NCI-H748 (cell line): ENCODE results near the gene RNF150.

ENCODE experiments used
- DNase-seq: peaks from one replicate; lab custom pipeline; 2025; ENCODE audit not compliant: unreplicated experiment; lab: John Stamatoyannopoulos, UW

Gene RNF150

DNA sequence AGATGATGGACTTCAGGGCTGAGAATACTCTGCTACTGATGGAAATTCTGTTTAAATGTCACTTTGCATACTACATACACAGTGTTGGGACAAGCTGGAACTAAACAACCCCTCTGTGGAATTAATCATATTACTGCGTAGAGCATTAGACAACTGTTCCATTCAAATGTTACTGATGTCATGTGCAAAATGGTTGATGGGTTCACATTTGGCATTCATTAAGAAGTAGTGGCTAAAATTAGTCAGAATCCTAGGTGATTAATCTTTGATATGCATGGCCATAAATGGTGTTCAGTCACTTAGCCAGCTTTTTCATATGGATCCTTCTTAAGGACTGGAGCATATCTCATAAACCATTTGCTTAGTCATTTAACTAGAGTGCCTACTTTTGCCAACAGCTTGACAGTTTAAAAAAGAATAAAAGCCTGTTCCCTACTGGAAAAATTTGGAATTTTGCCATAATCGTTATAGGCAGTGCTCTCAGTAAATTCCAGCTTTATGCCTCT is 105.2 kb downstream of the RNF150 start:
- DNase-seq: no peak

DNA sequence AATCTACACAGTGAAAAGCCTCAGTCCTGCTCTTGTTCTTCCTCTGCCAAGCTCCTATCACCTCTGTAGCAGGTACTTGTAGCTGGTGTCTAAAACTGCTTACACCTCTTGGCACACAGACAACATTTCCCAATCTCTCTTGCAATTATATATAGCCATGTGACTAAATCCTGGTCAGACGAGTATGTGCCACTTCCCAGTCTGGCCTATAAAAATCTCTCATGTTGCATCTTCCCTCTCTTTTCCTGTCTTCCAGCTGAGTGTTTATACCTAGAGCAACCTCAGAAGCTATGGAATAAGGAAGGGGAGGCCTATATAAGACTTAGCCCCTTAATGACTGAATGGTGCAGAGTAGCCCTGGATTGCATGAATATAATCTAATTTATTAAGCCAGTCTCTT is 105.8 kb downstream of the RNF150 start:
- peak; percentile 1 for DNase-seq

- no peak for DNase-seq
Measured at GRCh38 chr4:141026900-141027299, 106.4 kb downstream of the RNF150 start.

- DNase-seq: no peak
Measured at GRCh38 chr4:141023051-141023450, 110.2 kb downstream of the RNF150 start.

- DNase-seq: no peak
Measured at GRCh38 chr4:141022111-141022695, 111.1 kb downstream of the RNF150 start.

GRCh38 chr4:141021397-141022110 is 111.7 kb downstream of the RNF150 start:
- no peak for DNase-seq

DNA sequence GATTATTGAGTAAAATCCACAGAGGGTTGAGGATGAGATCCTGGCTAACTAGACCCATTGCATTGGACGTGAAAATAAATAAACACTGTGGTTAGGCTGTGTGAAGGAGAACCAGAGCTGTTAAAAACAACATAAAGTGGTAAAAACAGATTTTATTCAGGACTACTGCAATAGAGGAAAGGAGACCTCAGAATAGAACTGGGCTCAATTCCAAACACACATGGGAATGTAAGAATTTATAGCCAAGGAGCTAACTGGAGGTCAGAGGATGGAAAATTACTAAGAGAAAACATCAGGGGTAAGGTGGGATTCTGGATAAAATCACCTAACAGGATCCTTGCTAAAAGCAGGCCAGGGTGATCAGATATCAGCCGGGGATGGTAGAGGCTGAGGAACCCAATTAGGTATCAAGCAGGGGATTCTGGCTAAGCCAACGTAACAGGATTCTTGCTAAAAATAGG is 112.4 kb downstream of the RNF150 start:
- no peak for DNase-seq

- DNase-seq: no peak
Measured at GRCh38 chr4:141019768-141020167, 113.5 kb downstream of the RNF150 start.

- peak; percentile 61 for DNase-seq
Measured at GRCh38 chr4:141016117-141016798, 117.0 kb downstream of the RNF150 start.

DNA sequence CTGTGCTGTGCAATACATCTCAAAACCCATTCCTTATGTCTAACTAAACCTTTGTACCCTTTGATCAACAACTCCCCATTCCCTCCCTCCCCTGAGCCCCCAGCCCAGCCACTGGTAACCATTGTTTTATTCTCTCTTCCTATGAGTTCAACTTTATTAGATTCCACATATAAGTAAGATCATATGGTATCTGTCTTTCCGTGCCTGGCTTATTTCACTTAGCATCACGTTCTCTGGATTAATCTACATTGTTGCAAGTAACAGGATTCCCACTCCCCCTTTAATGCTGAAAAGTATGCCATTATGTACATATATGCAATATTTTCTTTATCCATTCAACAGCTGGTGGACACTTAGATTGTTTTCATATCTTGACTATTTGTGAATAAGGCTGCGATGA is 119.4 kb downstream of the RNF150 start:
- no peak for DNase-seq

DNA sequence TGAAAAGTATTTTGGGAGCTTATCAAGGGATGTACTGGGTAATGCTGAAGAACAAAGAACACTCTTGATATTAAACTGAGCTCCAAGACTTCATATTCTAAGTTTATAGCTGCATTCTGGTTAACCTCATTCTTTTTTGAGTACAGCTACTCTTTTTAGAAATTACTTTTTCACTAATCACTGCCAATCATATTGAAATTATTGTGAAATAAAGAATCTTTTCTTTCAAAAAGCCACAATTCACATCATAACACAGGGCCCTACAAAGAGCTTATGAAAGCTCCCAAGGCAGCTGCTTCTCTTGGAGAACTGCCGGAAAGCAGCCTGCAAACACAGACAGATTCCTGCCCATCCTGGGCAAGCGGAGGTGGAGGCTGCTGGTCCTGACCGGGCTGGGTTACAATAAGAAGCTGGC is 121.4 kb downstream of the RNF150 start:
- no peak for DNase-seq

DNA sequence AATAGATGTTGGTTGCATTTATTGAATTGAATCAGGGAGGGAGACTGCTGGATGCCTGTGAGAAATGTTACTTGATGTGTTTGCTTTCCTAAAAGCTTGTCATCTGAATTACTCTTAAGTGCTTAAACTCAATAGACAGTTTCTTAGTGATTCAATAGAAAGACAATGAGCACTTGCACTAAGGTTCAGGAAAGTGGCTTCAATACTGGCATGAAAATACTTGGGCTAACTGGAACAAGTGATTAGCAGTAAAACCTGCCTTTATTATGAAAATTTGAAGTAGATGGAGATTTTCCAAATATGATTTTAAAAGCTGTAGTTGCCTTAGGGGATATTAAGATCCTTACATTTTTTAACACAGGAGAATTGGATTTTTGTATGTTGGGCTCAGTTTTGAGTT is 123.3 kb downstream of the RNF150 start:
- peak; percentile 14 for DNase-seq

DNA sequence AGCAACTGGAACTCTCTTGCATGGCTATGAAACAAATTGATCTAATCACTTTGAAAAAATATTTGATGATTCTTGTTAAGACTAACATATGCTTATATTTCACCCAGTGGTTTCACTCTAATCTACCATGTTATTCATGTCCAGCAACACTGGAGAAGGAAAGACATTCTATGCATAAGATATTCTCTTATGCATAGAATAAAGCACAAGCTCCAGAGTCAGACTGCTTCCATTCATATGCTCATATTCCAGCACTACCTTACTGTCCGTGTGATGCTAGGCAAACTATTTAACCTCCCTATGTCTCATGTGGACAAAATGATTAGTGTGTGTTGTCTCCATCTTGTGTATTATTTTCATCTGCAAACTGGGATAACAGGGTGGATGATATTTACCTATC is 124.1 kb downstream of the RNF150 start:
- no peak for DNase-seq

GRCh38 chr4:141006242-141006802 is 126.9 kb downstream of the RNF150 start:
- no peak for DNase-seq

GRCh38 chr4:141004823-141005222 is 128.4 kb downstream of the RNF150 start:
- no peak for DNase-seq

GRCh38 chr4:141003193-141003592 is 130.1 kb downstream of the RNF150 start:
- no peak for DNase-seq

DNA sequence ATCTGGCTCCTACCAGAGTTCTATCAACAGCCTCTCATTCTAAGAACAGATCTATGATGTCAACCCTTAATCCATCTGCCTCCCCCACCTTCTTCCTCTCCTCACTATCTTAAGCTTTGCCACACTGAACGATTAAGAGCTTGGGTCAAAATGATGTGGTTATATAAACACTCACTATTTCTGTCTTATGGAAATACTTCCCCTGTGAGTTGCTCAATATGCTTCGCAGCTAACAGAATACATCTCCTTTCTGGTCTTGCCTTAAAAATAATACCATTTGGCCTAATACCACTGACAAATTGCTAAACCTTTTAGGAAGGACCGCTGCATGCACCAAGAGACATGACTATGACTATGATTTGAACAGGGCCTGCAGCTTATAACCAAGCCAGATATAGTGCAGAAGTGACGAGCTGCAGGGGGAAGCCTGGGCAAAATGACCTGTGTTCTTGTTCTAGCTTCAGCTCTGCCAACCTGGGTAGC is 130.9 kb downstream of the RNF150 start:
- no peak for DNase-seq

- DNase-seq: no peak
Measured at GRCh38 chr4:140996766-140997165, 136.5 kb downstream of the RNF150 start.

GRCh38 chr4:140995058-140995457 is 138.2 kb downstream of the RNF150 start:
- no peak for DNase-seq

DNA sequence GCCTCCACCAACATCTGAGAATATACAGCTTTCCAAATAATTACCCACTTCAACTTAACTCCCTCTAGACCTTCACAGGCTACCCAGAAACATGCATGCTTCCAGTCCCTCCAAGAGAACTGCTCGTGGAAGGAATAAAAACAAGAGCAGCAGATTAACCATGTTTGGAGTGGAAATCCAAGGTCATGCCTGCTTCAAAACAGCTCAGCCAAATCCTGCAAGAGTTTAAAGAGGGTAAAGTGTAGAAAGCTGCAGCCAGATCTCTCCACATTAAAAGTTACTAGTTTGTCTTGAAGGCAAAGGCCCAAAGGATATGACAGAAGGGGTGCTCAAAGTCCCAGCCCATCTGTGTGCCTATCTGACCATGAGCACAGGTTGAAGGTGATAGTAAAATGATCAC is 139.3 kb downstream of the RNF150 start:
- no peak for DNase-seq

DNA sequence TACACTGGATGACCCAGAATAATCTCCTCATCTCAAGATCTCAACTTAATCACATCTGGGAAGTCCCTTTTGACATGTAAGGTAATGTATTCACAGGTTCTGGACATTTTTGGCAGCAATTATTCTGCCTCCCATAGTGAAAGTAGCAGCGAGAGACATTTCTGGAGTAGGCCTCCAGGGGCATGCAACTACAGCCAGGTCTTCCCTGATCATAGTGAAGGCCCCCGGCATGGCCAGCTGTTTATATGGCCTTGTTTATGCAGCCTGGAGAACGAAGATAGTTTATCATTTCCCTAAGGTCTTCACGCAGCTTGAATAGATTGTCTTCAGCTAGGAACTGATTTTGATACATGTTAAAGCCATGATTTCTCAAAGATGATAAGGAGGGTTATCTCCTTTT is 139.9 kb downstream of the RNF150 start:
- DNase-seq: no peak

DNA sequence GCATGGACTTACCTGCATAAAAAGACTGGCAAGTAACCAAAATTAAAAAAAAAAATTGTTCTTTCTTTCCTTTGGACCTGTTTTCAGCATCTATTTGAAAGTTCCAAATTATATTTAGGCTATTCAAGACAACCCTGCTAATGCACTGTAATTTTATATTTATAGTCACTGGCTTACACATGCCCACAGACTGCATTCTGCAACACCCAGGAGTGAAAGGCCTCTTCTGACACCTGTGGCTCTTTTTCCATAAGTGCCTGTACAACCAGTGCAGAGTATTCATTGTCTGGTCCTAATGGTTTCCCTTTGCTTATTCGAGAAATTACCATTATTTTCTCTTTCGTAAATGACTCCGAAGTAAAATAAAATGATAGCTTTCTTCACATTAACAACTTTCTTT is 143.3 kb downstream of the RNF150 start:
- DNase-seq: no peak
